Stomach (tissue), 9 donors: ENCODE results near the gene ATP5F1D. TPM values are rescaled to one million over a fixed set of nuclear protein-coding genes. Genes with fewer than 3 reads are reported as not detected.

Source experiments
- DNase-seq, 2 donors: peaks; one replicate each; pipeline versions ENCODE4 v3.0.0 to v3.0.0-alpha.2; 2013 to 2019
- H3K27ac ChIP-seq, 5 donors: fragments of 200-600 bp in 4 of 5; sonication (generic) in 4 of 5; one replicate each; pipeline ENCODE4 v1.5.1; 2013 to 2019; ENCODE audit warnings: mild to moderate bottlenecking in 1 of 5, moderate library complexity in 1 of 5
- H3K27me3 ChIP-seq, 3 donors: fragments of 200-600 bp; sonication (generic); one replicate each; pipeline ENCODE4 v1.5.1; 2017 to 2019; ENCODE audit warnings: mixed run types in 1 of 3
- H3K36me3 ChIP-seq, 4 donors: fragments of 200-600 bp; sonication (generic); 1 replicate in 3 of 4; 2 replicates in 1 of 4; pipeline ENCODE4 v1.5.1; 2016 to 2019
- H3K4me1 ChIP-seq, 4 donors: fragments of 200-600 bp; sonication (generic); one replicate each; pipeline ENCODE4 v1.5.1; 2016 to 2019
- H3K4me3 ChIP-seq, 4 donors: fragments of 200-600 bp; sonication (generic) in 3 of 4; one replicate each; pipeline ENCODE4 v1.5.1; 2016 to 2019; ENCODE audit warnings: mild to moderate bottlenecking in 1 of 4
- H3K9me3 ChIP-seq, 4 donors: fragments of 200-600 bp; sonication (generic); one replicate each; pipeline ENCODE4 v1.5.1; 2016 to 2019
- CTCF ChIP-seq, 7 experiments: fragments of 450-650 bp in 4 of 7; fragments of 200-600 bp in 3 of 7; sonication (generic) in 3 of 7; IDR thresholded peaks; one replicate each; pipeline ENCODE4 v1.5.1; 2016 to 2019; ENCODE audit warnings: antibody characterized with exemption in 7 of 7, control low read depth in 2 of 7, mild to moderate bottlenecking in 1 of 7
- EP300 ChIP-seq: sonication (generic); formaldehyde crosslinking; IDR thresholded peaks from one replicate; pipeline ENCODE4 v1.6.1; 2017; ENCODE audit warnings: antibody characterized with exemption
- POLR2A ChIP-seq, 4 donors: fragments of 450-650 bp; IDR thresholded peaks; one replicate each; pipeline ENCODE4 v1.6.1; 2016; ENCODE audit warnings: antibody characterized with exemption in 4 of 4, control low read depth in 2 of 4, mild to moderate bottlenecking in 1 of 4, moderate library complexity in 1 of 4
- POLR2AphosphoS5 ChIP-seq, 3 donors: sonication (generic); formaldehyde crosslinking; IDR thresholded peaks; one replicate each; pipeline ENCODE4 v1.6.1; 2016; ENCODE audit warnings: antibody characterized with exemption in 3 of 3
- WGBS, 5 donors: extraction: QIAGEN DNeasy Blood & Tissue Kit in 3 of 5; methylation state at CpG; one replicate each; pipeline versions ENCODE4 v1.1.5 to v1.1.7; 2013 to 2018; 5-methylcytosine and 5-hydroxymethylcytosine counted together
- intact Hi-C: fragments of 100-400 bp; cut with DNase I; formaldehyde crosslinking; loops from one replicate; pipeline ENCODE4 v1.15.1; 2023; ENCODE audit warnings: low total_unique reads
- polyA plus RNA-seq, 3 donors: library from polyadenylated mRNA; stranded (reverse); fragments of 200-250 nt; gene quantifications; one replicate each; pipeline ENCODE4 v1.2.3, GENCODE V29; 2013
- total RNA-seq, 5 donors: library from RNA; depleted of rRNA; stranded (reverse); fragments of >200 nt; gene quantifications; one replicate each; pipeline versions ENCODE4 v1.1.0 to v1.2.3, GENCODE V29; 2014 to 2016
- donor health status: healthy with polysubstance abuse.
- donor health status: Bipolar disorder and iron deficiency.
- donor health status: healthy.

The ATP5F1D gene
- total and polyA plus RNA-seq, 8 donors = 26.4 to 905 (median 272) TPM

DNA sequence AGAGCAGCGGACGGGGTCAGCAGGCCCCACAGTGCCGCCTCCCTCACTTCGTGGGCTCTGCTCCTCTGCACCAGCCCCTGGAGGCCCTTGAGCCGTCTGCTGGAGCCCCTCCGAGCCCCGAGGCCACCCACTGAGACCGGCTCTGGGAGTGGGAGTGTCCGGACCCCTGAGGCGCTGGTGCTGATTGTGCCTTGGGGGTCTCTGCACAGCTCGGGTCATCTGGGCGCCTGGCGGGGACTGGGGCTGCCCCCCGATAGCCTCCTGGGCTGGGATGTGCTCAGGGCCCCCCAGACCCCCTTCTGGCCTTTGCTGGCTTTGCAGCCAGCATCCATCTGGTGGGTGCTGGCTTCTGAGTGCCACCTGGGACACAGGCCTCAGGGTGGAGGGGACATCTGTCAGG, 19.2 kb upstream of the ATP5F1D start:
- peak overlapping the region in 1 of 5 donors; percentile 66 for H3K27ac ChIP-seq
- no peak for TF ChIP-seq POLR2A (IDR thresholded peaks at IDR 0.05)
- TF ChIP-seq POLR2AphosphoS5 (IDR thresholded peaks at IDR 0.05) = no peak
- TF ChIP-seq EP300 = no peak
- no peak for TF ChIP-seq CTCF (IDR thresholded peaks at IDR 0.05)
- no peaks in the 10 kb centered on the region for H3K27me3 ChIP-seq
- 89 to 96% (median 92%) methylated on average over 5 to 14 of the region's 14 CpGs for WGBS, 5 donors
- no peak overlapping the region for H3K4me3 ChIP-seq
- intact Hi-C loops = no loop called here
- no peaks in the 10 kb centered on the region for H3K9me3 ChIP-seq
- peaks cover 48 to 84% (median 77%) of the 10 kb centered on the region in 4 donors for H3K36me3 ChIP-seq
- no peak for DNase-seq
- H3K4me1 ChIP-seq = peaks cover 20 to 57% (median 49%) of the 10 kb centered on the region in 4 donors

DNA sequence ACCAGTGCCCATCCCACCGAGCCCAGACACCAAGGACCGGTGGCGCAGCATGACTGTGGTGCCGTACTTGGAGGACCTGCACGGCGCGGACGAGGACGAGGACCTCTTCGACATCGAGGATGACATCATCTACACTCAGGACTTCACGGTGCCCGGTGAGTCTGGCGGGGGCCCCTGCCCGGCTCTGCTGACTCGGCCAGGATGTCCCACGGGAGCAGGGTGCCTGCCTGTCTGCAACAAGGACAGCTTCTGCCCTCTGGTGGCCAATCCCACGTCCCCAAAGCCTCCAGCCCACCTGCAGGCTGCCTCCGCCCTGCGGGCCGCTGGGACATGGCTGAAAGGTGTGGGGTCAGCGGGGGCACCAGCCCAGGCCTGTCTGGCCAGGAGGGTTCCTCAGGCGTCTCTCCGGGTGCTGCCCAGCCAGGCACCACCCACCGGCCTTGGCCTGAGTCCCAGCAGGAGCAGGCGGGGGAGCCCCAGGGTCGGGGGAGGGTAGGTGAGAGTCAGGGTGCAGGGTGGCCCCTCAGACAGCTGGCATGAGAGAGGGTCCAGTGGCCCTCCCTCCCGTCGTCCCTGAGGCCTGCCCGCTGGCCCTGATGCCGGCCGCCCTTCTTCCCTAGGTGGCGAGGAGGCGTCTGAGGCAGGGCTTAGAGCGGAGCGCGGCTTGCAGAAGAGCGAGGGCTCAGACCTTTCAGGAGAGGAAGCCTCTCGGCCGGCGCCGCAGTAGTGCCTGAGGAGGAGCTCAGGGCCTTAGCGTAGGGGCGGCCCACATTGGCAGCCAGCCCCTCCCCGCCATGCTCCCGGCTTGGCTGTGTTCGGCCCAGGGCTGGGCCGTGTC, 18.3 kb upstream of the ATP5F1D start:
- intact Hi-C loops = no loop called here
- WGBS, 5 donors = 74 to 89% (median 78%) methylated on average over 37 to 48 of the region's 48 CpGs
- Histone ChIP-seq H3K4me1 (peaks cover 15 to 58% (median 47%) of the 10 kb centered on the region in 4 donors), H3K4me3 (no peak overlapping the region), H3K9me3 (no peaks in the 10 kb centered on the region), H3K27me3 (no peaks in the 10 kb centered on the region), H3K27ac (peak overlapping the region in 1 of 5 donors; percentile 66), H3K36me3 (peaks cover 52 to 92% (median 85%) of the 10 kb centered on the region in 4 donors)
- DNase-seq = peak in 1 of 2 donors; percentile 66
- TF ChIP-seq CTCF (IDR thresholded peaks at IDR 0.05) (peak in 3 of 7 experiments; percentile 18 to 28 (median 27)), EP300 (no peak)

GRCh38 chr19:1224047-1224825, 17.3 kb upstream of the ATP5F1D start:
- intact Hi-C loops = no loop called here
- Histone ChIP-seq H3K27ac (no peak overlapping the region), H3K9me3 (no peaks in the 10 kb centered on the region), H3K4me3 (no peak overlapping the region), H3K27me3 (no peaks in the 10 kb centered on the region), H3K4me1 (peaks cover 15 to 50% (median 38%) of the 10 kb centered on the region in 4 donors), H3K36me3 (peaks cover 52 to 89% (median 88%) of the 10 kb centered on the region in 4 donors)
- TF ChIP-seq CTCF (IDR thresholded peaks at IDR 0.05) (no peak), POLR2AphosphoS5 (IDR thresholded peaks at IDR 0.05) (no peak), POLR2A (IDR thresholded peaks at IDR 0.05) (no peak), EP300 (no peak)
- no peak for DNase-seq
- 91 to 98% (median 96%) methylated on average over 8 to 16 of the region's 16 CpGs for WGBS, 5 donors

DNA sequence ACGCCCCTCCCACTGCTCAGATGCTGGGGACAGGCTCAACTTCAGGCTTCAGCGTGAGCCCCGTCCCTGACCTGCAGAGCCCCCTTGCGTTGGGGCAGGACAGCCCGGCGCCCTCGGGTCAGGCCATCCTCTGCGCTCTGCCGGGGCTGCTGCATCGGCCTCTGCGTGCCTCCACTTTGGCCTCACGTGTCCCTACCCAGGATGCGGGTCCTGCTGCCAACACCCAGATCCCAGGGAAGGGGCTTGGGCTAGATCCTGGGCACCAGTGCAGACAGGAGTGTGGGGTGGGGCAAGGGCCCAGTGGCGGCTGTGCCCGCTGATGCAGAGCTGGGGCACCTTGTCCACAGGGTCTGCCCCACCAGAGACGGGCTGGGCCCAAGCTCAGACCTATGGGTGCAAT, 16.7 kb upstream of the ATP5F1D start:
- Histone ChIP-seq H3K4me1 (peaks cover 15 to 49% (median 38%) of the 10 kb centered on the region in 4 donors), H3K36me3 (peaks cover 52 to 87% (median 86%) of the 10 kb centered on the region in 4 donors), H3K27me3 (no peaks in the 10 kb centered on the region), H3K27ac (no peak overlapping the region), H3K9me3 (no peaks in the 10 kb centered on the region), H3K4me3 (no peak overlapping the region)
- no peak for DNase-seq
- TF ChIP-seq CTCF (IDR thresholded peaks at IDR 0.05) = no peak
- no peak for TF ChIP-seq POLR2A (IDR thresholded peaks at IDR 0.05)
- TF ChIP-seq POLR2AphosphoS5 (IDR thresholded peaks at IDR 0.05) = no peak
- 82 to 94% (median 90%) methylated on average over 7 to 16 of the region's 16 CpGs for WGBS, 5 donors
- intact Hi-C loops = no loop called here
